GM23248 (cell line): Measurements from ENCODE around the gene KLHDC7B. TPM values are rescaled to one million over a fixed set of nuclear protein-coding genes. Genes with fewer than 3 reads are reported as not detected.

Experiments
- DNase-seq: peaks from one replicate; pipeline ENCODE4 v3.0.0-alpha.2; 2015
- H2AFZ ChIP-seq: fragments of 200-600 bp; sonication (generic); 2 replicates; pipeline ENCODE4 v1.6.1; 2016; ENCODE audit warnings: antibody characterized with exemption
- H3F3A ChIP-seq: fragments of 200-600 bp; sonication (generic); 2 replicates; pipeline ENCODE4 v1.6.1; 2016; ENCODE audit warnings: mild to moderate bottlenecking, antibody characterized with exemption, mixed run types; ENCODE audit not compliant: insufficient read depth
- H3K27ac ChIP-seq: fragments of 200-600 bp; sonication (generic); 2 replicates; pipeline ENCODE4 v1.5.1; 2016; ENCODE audit warnings: mild to moderate bottlenecking
- H3K27me3 ChIP-seq: fragments of 200-600 bp; sonication (generic); replicated peaks from 2 replicates; pipeline ENCODE4 v1.6.1; 2016; ENCODE audit warnings: mild to moderate bottlenecking; ENCODE audit not compliant: insufficient read depth
- H3K36me3 ChIP-seq: fragments of 200-600 bp; sonication (generic); 2 replicates; pipeline ENCODE4 v1.6.1; 2016; ENCODE audit warnings: low read depth, mild to moderate bottlenecking
- H3K4me1 ChIP-seq: fragments of 200-600 bp; sonication (generic); 2 replicates; pipeline ENCODE4 v1.6.1; 2016; ENCODE audit warnings: mild to moderate bottlenecking; ENCODE audit not compliant: insufficient read depth
- H3K4me2 ChIP-seq: fragments of 200-600 bp; sonication (generic); one replicate; pipeline ENCODE4 v1.6.1; 2016; ENCODE audit warnings: mild to moderate bottlenecking; ENCODE audit not compliant: unreplicated experiment
- H3K4me3 ChIP-seq: fragments of 200-600 bp; sonication (generic); 2 replicates; pipeline ENCODE4 v1.5.1; 2016; ENCODE audit warnings: mild to moderate bottlenecking
- H3K79me2 ChIP-seq: fragments of 200-600 bp; sonication (generic); 2 replicates; pipeline ENCODE4 v1.6.1; 2016; ENCODE audit warnings: mild to moderate bottlenecking; ENCODE audit not compliant: insufficient read depth
- H3K9ac ChIP-seq: fragments of 200-600 bp; sonication (generic); 2 replicates; pipeline ENCODE4 v1.6.1; 2016; ENCODE audit warnings: mild to moderate bottlenecking
- H3K9me2 ChIP-seq: fragments of 200-600 bp; sonication (generic); 2 replicates; pipeline ENCODE4 v1.6.1; 2016; ENCODE audit warnings: mixed run types, mild to moderate bottlenecking, moderate library complexity; ENCODE audit not compliant: insufficient read depth
- H3K9me3 ChIP-seq: fragments of 200-600 bp; sonication (generic); one replicate; pipeline ENCODE4 v1.6.1; 2017; ENCODE audit warnings: low read depth
- H4K20me1 ChIP-seq: fragments of 200-600 bp; sonication (generic); 2 replicates; pipeline ENCODE4 v1.6.0; 2016; ENCODE audit not compliant: insufficient read depth
- EZH2 ChIP-seq: fragments of 200-600 bp; sonication (generic); IDR thresholded peaks from 2 replicates; pipeline ENCODE4 v1.6.1; 2018; ENCODE audit warnings: antibody characterized with exemption, mild to moderate bottlenecking; ENCODE audit not compliant: insufficient read depth, poor library complexity, severe bottlenecking
- EZH2phosphoT487 ChIP-seq: fragments of 200-600 bp; sonication (generic); IDR thresholded peaks from 2 replicates; pipeline ENCODE4 v1.6.1; 2018; ENCODE audit warnings: antibody characterized with exemption, moderate library complexity, mild to moderate bottlenecking, low read depth; ENCODE audit not compliant: insufficient read depth
- WGBS, 2 experiments: methylation state at CpG; one replicate each; pipeline ENCODE4 v1.1.6; 2015 to 2017; ENCODE audit warnings: low lambda C conversion rate in 2 of 2, low coverage in 1 of 2; ENCODE audit errors: missing lambda C conversion rate in 2 of 2; 5-methylcytosine and 5-hydroxymethylcytosine counted together
- in situ Hi-C: fragments of 300-500 bp; cut with MboI; formaldehyde crosslinking; loops from 2 replicates; pipeline ENCODE4 v1.15.0; 2020
- polyA plus RNA-seq: library from polyadenylated mRNA; unstranded; fragments of >200 nt; fragmentation: Nextera tagmentation; extraction: Ambion mirVana; gene quantifications from 2 replicates; pipeline ENCODE4 v1.2.1, GENCODE V29; 2016
- total RNA-seq: library from RNA; depleted of rRNA; stranded (reverse); fragments of >200 nt; shearing (Covaris generic); gene quantifications from 2 replicates; pipeline ENCODE4 v1.2.3, GENCODE V29; 2014

Gene KLHDC7B
- total and polyA plus RNA-seq, 2 experiments from 2014 or later: 0.06 TPM; not detected in 1

DNA sequence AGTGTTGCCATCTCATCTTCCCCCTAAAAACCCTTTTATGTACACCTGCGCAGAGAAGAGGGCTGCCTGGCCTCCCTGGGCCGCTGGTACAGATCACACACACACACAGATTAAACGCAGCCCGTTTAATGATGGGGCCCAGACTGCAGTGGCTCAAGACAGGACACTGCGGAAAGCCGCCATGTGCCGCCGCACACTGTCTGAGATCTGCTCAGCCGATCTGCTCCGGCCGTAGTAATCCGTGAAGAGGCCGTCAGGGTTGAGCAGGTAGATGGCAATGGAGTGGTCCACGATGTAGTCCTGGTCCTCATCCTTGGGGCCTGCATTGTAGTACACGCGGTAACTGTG is 22.3 kb upstream of the KLHDC7B start:
- H3K9me2 ChIP-seq: no peaks in the 10 kb centered on the region
- no peak overlapping the region for H3K4me2 ChIP-seq
- in situ Hi-C loops: no loop called here
- H3K4me1 ChIP-seq: no peaks in the 10 kb centered on the region
- 95 to 97% methylated on average over 16 of the region's 16 CpGs for WGBS, 2 experiments
- H3K36me3 ChIP-seq: 0 out of 2 replicates have a peak, but pooled peaks cover 6% of the 10 kb centered on the region
- H3F3A ChIP-seq: peaks cover 10% of the 10 kb centered on the region; the same call in 1 of the 2 replicates
- H3K4me3 ChIP-seq: no peak overlapping the region
- no peak for DNase-seq
- H2AFZ ChIP-seq: no peak overlapping the region
- H3K27ac ChIP-seq: no peak overlapping the region
- peaks cover 34% of the 10 kb centered on the region for H3K79me2 ChIP-seq
- H3K27me3 ChIP-seq: no peaks in the 10 kb centered on the region
- no peak for TF ChIP-seq EZH2phosphoT487
- no peaks in the 10 kb centered on the region for H3K9me3 ChIP-seq
- no peaks in the 10 kb centered on the region for H4K20me1 ChIP-seq
- no peak overlapping the region for H3K9ac ChIP-seq

DNA sequence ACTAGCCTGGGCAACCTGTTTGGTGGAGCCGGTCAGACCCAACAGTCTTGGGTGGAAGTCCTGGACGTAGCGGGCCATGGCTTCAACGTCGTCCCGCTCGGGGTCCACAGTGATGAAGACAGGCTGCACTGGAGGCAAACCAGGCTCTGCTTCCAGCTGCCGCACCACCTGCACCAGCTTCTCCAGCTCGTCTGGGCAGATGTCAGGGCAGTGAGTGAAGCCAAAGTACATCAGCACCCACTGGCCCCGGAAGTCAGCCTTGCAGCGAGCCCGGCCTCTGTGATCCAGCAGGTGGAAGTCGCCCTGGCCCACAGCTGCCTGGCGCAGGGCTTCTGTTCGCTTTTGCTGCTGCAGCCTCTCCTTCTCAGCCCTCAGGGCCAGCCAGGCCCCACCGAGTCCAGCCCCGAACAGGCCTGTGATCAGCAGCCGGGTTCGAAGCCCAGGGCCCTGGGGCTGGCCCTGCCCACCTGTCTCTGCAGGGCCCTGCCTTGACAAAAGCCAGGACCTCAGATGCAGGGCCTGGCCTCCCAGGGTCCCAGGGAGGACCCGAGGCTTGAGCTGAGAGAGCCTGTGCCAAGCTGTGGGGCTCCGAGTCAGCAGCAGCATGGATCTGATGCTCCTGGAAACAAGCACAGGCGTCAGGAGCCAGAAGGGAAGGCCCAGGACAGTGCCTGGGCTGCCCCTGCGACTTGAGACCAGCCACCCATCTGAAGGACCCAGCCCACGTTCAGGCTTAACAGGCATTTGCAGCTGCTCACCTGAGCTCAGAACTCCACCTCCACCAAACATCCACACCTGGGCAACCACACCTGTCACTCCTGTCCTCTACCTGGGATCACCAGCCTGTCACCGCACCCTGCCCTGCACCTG is 21.7 kb upstream of the KLHDC7B start:
- Histone ChIP-seq H2AFZ (no peak overlapping the region), H3K27me3 (no peaks in the 10 kb centered on the region), H3K4me1 (no peaks in the 10 kb centered on the region), H3K4me3 (peak overlapping the region; percentile 77), H4K20me1 (no peaks in the 10 kb centered on the region), H3K9me3 (no peaks in the 10 kb centered on the region), H3K27ac (peak overlapping the region; percentile 84), H3F3A (peaks cover 16% of the 10 kb centered on the region; the same call in 1 of the 2 replicates), H3K9ac (peak overlapping the region; percentile 85), H3K36me3 (0 out of 2 replicates have a peak, but pooled peaks cover 6% of the 10 kb centered on the region), H3K9me2 (no peaks in the 10 kb centered on the region), H3K4me2 (peak overlapping the region; percentile 91), H3K79me2 (peaks cover 34% of the 10 kb centered on the region)
- TF ChIP-seq EZH2phosphoT487 (no peak), EZH2 (no peak)
- WGBS, 2 experiments: 68 to 72% methylated on average over 24 to 25 of the region's 25 CpGs
- in situ Hi-C loops: no loop called here
- no peak for DNase-seq

DNA sequence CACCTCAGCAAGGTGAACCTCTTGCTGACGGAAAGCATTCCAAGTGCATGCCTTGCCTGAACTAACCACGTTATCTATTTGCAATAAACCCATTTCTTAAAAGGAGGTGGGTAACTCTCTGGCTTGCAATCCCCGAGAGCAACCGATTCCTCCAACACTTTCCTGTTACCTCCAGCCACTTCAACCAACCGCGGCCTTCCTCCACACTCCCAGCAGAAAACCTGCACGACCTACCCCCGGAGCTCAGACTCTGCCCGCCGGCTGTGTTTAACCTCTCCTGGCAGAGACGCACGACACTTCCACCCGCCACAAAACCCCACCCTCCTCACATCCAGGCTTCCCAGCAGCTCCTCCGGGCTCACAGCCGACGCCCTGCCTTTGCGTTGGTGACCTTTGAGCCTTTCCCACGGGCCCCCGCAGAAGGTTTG is 21.0 kb upstream of the KLHDC7B start:
- Histone ChIP-seq H3K79me2 (peaks cover 34% of the 10 kb centered on the region), H3K27ac (peak overlapping the region; percentile 84), H3K36me3 (0 out of 2 replicates have a peak, but pooled peaks cover 6% of the 10 kb centered on the region), H3F3A (peaks cover 16% of the 10 kb centered on the region; the same call in 1 of the 2 replicates), H2AFZ (peak overlapping the region; percentile 24), H3K4me3 (peak overlapping the region; percentile 77), H4K20me1 (no peaks in the 10 kb centered on the region), H3K4me2 (peak overlapping the region; percentile 91), H3K9me2 (no peaks in the 10 kb centered on the region), H3K4me1 (no peaks in the 10 kb centered on the region), H3K9me3 (no peaks in the 10 kb centered on the region), H3K27me3 (no peaks in the 10 kb centered on the region), H3K9ac (peak overlapping the region; percentile 85)
- WGBS, 2 experiments: 7 to 15% methylated on average over 17 to 19 of the region's 19 CpGs
- no peak for TF ChIP-seq EZH2phosphoT487
- TF ChIP-seq EZH2: no peak
- peak; percentile 65 for DNase-seq
- in situ Hi-C loops: no loop called here

DNA sequence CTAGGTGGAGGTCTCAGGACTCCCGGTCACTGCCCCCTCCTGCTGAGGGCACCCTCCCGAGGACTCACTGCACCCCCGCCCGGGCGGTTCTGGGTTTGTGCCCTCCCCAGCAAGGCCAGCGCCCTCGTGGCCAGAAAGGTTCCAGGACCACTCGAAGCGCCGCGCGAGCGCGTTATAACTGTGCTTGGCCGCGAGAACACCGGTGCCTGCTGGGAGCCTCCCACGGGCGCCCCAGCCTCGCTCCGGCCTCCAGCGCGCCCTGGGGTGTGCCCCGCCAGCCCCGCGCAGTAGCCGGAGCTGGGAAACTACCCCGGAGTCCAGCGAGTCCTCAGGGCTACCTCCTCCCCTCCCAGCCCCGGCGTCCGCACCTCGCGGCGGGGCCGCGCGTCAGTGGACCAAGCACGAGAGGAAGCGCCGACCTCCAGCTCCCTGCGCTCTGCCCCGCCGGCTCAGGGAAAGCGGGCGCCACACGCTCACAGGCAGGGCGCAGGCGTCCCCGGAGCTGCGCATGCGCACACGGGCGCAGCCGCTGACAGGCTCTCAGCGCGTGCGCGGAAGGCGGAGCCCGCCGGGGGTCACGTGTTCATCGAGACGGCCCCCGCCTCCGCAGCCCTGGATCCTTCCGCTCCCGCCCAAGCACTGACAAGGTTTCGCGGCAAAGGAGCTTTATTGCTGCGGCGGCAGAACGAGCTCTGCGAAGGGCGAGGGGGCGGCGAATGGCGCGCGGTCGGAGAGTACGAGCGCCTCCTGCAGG is 20.4 kb upstream of the KLHDC7B start, which contains the start of gene SCO2:
Gene SCO2, minus strand, starts transcription at position 495 of the 754 bp plus-strand sequence. CDS start 1,187 bp downstream, outside the sequence.
- H3K9me2 ChIP-seq: no peaks in the 10 kb centered on the region
- H3K27ac ChIP-seq: peak within 1 kb of the TSS; percentile 84
- no peaks in the 10 kb centered on the region for H3K9me3 ChIP-seq
- peaks cover 16% of the 10 kb centered on the region; the same call in 1 of the 2 replicates for H3F3A ChIP-seq
- peak within 1 kb of the TSS; percentile 47 for H2AFZ ChIP-seq
- H4K20me1 ChIP-seq: no peaks in the 10 kb centered on the region
- TF ChIP-seq EZH2phosphoT487: no peak
- TF ChIP-seq EZH2: no peak
- in situ Hi-C loops: no loop called here
- peak; percentile 99 for DNase-seq
- peak within 1 kb of the TSS; percentile 77 for H3K4me3 ChIP-seq
- H3K9ac ChIP-seq: peak within 1 kb of the TSS; percentile 85
- WGBS, 2 experiments: 1 to 2% methylated on average over 69 to 75 of the region's 84 CpGs
- 0 out of 2 replicates have a peak, but pooled peaks cover 6% of the 10 kb centered on the region for H3K36me3 ChIP-seq
- H3K4me1 ChIP-seq: no peaks in the 10 kb centered on the region
- H3K27me3 ChIP-seq: no peaks in the 10 kb centered on the region
- peak within 1 kb of the TSS; percentile 91 for H3K4me2 ChIP-seq
- H3K79me2 ChIP-seq: peaks cover 34% of the 10 kb centered on the region
